HG02588 (cell line): Measurements from ENCODE around the gene CST8.
"Not testable (repeated sequence)": the region's sequence is repeated elsewhere in the genome, so short reads cannot be mapped to it uniquely, and the experiment has no call there.

ENCODE experiments used
- ATAC-seq: cut with Tn5 transposase; IDR thresholded peaks from one replicate; pipeline ENCODE4 v1.9.1; 2021; ENCODE audit warnings: mild to moderate bottlenecking, moderate library complexity; ENCODE audit not compliant: unreplicated experiment

Gene CST8, protein sequence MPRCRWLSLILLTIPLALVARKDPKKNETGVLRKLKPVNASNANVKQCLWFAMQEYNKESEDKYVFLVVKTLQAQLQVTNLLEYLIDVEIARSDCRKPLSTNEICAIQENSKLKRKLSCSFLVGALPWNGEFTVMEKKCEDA

GRCh38 chr20:23490817-23491216 lies at the start of gene CST8:
CST8 (plus strand) TSS chr20:23491117; CDS start chr20:23491668, 551 bp downstream.
- no peak for ATAC-seq

DNA sequence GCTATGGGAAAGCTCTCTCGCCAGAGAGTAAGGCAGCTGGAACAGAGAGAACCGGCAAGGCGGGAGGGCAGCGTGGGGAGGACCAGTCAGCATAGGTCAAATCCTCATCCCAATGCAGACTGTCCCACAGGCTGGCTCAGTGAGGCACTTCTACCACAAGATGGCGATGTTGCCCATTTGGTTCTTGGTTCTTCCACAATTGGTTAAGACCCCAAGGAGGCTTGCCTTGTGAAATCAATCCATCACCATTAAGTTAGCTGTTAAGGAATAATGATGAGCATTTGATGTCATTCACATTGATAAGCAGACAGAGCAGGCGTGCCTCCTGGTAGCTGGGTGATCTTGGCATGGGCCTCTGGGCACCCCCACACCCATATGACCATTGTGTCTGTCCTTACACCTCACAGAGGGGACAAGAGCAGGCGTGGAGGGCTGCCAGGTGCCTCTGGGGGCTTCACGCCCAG lies 49.0 kb upstream of the CST8 start:
- ATAC-seq: no peak

DNA sequence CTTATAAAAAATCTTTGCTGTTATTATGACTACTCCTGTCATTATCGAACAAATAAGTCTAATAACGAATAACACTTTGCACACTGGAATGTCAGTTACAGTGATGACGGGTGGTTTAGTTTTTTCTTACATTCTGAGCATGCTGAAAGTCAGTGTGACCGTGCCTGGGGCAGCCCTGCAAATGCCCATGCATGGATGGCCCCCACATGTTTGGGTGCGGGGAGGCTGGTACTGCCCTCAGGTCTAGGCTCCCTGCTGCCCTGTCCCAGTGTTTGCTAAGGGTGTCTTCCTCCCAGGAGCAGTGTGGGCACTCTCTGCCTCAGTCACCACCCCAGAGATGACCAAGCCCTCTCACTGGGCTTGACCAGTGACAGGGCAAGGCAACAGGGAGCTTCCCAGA lies 48.5 kb upstream of the CST8 start:
- no peak for ATAC-seq

- ATAC-seq: no peak
Measured at GRCh38 chr20:23444859-23445258, 46.1 kb upstream of the CST8 start.

GRCh38 chr20:23445596-23446217 lies 45.2 kb upstream of the CST8 start:
- no peak for ATAC-seq

- ATAC-seq: no peak
Measured at GRCh38 chr20:23446505-23446904, 44.4 kb upstream of the CST8 start.

- ATAC-seq: no peak
Measured at GRCh38 chr20:23448167-23448566, 42.8 kb upstream of the CST8 start.

- ATAC-seq: no peak
Measured at GRCh38 chr20:23449421-23449820, 41.5 kb upstream of the CST8 start.

DNA sequence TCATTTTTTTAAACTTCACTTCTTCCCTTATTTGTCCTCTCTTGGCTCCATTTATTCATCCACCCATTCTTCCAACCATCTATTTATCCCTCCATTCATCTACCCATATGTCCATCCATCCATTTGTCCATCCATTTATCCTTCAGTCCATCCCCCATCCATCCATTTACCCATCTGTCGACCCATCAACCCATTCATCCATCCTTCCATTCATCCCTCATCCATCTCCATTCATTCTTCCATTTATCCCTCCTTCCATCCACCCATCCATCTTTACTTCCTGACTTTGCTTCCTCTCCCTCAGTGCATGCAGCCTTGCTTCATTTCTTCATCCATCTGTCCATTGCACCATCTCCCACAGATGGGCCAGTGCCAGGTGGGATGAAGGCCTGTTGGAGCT lies 40.0 kb upstream of the CST8 start:
- ATAC-seq: no peak

GRCh38 chr20:23451956-23452487 lies 38.9 kb upstream of the CST8 start:
- no peak for ATAC-seq

DNA sequence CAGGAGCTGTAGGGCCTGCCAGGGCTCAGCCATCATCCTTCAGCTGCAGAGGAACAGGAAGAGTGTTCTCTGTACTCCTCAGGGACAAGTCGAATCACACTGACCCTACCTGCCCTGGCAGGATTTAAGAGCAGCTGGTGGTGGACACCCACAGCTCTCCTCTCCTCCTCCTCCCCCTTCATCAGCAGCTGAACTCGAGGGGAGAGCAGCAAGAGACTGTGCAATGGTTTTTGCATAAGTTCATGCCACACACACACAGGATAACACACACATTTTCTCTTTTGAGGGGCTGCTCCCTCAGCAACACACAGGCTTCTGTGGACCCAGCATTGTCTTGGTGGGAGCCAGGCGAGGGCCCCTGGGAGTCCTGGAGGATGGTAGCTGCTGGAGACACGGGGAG lies 38.1 kb upstream of the CST8 start, which contains the start of gene CST11:
CST11 (minus strand) TSS at position 101 of the 400 bp plus-strand sequence; CDS start at position 36, 65 bp downstream.
- ATAC-seq: no peak

- no peak for ATAC-seq
Measured at GRCh38 chr20:23453549-23454543, 37.1 kb upstream of the CST8 start.

- ATAC-seq: no peak
Measured at GRCh38 chr20:23454816-23455215, 36.1 kb upstream of the CST8 start.

- no peak for ATAC-seq
Measured at GRCh38 chr20:23455639-23456038, 35.3 kb upstream of the CST8 start.

DNA sequence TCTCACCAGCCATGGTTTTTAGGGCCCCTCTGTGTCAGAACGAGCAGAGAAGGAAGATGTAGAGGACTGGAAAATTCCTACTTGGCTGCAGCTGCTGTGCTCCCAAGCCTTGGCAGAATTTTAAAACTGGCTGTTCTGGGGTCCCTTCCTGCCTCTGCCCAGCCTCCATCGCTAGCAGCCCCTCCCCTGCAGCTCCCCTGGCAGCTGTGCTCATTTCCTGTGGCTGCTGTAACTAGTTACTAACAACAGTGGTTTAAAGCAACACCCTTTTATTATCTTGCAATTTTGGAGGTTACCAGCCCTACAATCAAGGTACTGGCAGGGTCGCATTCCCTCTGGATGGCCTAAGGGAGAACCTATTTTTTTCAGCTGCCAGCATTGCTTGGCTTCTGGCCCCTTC lies 34.5 kb upstream of the CST8 start:
- no peak for ATAC-seq

GRCh38 chr20:23456873-23457272 lies 34.0 kb upstream of the CST8 start:
- no peak for ATAC-seq

- ATAC-seq: no peak
Measured at GRCh38 chr20:23459461-23460150, 31.3 kb upstream of the CST8 start.

GRCh38 chr20:23461180-23461579 lies 29.7 kb upstream of the CST8 start:
- no peak for ATAC-seq

- not testable (repeated sequence) for ATAC-seq
Measured at GRCh38 chr20:23466961-23467360, 24.0 kb upstream of the CST8 start.

GRCh38 chr20:23472306-23472705 lies 18.6 kb upstream of the CST8 start:
- not testable (repeated sequence) for ATAC-seq

DNA sequence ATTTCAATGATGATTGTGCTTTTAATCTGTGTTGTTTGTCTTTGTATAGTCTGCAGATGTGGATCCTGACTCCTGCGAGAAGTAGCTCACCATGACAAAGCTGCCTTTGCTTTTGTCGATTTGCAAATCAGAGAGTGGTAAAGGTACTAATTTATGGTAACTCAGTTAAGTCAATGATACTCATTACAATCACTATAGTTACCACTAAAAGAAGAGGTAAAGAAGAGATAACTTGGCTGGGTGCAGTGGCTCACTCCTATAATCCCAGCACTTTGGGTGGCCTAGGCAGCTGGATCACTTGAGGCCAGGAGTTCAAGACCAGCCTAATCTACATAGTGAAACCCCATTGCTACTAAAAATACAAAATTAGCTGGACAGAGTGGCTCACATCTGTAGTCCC lies 17.6 kb upstream of the CST8 start:
- not testable (repeated sequence) for ATAC-seq
